SK-N-SH (cell line): ENCODE data around the gene ZNF607. TPM values are rescaled to one million over a fixed set of nuclear protein-coding genes. Genes with fewer than 3 reads are reported as not detected.

Experiments used
- CTCF ChIA-PET: fragments of 300-600, 350-600 bp; formaldehyde crosslinking; extraction: SDS; loops from one replicate; lab custom pipeline; 2021; lab: Yijun Ruan, JAX
- POLR2A ChIA-PET: fragments of 350-600 bp; sonication (Branson Sonifier 250); formaldehyde crosslinking; extraction: SDS; loops from one replicate; lab custom pipeline; 2020; ENCODE audit warnings: antibody characterized with exemption, inconsistent platforms; lab: Yijun Ruan, JAX
- DNase-seq: peaks from one replicate; pipeline ENCODE4 v3.0.0; 2012
- H2AFZ ChIP-seq: fragments of 200-600 bp; sonication (generic); 2 replicates; pipeline ENCODE4 v1.8.1; 2016; ENCODE audit warnings: antibody characterized with exemption, mild to moderate bottlenecking, low read depth
- H3F3A ChIP-seq: fragments of 200-600 bp; sonication (generic); replicated peaks from 2 replicates; pipeline ENCODE3; 2016; ENCODE audit warnings: antibody characterized with exemption, mild to moderate bottlenecking; ENCODE audit not compliant: insufficient read depth
- H3K27ac ChIP-seq, 2 experiments: fragments of 200-500 bp in 1 of 2; fragments of 200-600 bp in 1 of 2; sonication (Bioruptor generic) in 1 of 2; sonication (generic), shearing (Covaris generic) in 1 of 2; 2 replicates each; pipeline versions ENCODE4 v1.5.1 to v1.6.1; 2014 to 2016; ENCODE audit warnings: low read depth in 2 of 2, inconsistent platforms in 1 of 2, low read length in 1 of 2, mild to moderate bottlenecking in 1 of 2, mixed read lengths in 1 of 2
- H3K27me3 ChIP-seq: fragments of 200-600 bp; sonication (generic), shearing (Covaris generic); 2 replicates; pipeline ENCODE4 v1.6.1; 2016; ENCODE audit warnings: mixed run types; ENCODE audit not compliant: insufficient read depth
- H3K36me3 ChIP-seq, 2 experiments: fragments of 200-500 bp in 1 of 2; fragments of 200-600 bp in 1 of 2; sonication (Bioruptor generic) in 1 of 2; sonication (generic) in 1 of 2; replicated peaks in 1 of 2; 2 replicates each; pipeline versions ENCODE3 to v1.5.1; 2014 to 2016; ENCODE audit warnings: low read length in 1 of 2, mild to moderate bottlenecking in 1 of 2; ENCODE audit not compliant: insufficient read depth in 2 of 2, control insufficient read depth in 1 of 2
- H3K4me1 ChIP-seq, 2 experiments: fragments of 200-500 bp in 1 of 2; fragments of 200-600 bp in 1 of 2; sonication (Bioruptor generic) in 1 of 2; sonication (generic), shearing (Covaris generic) in 1 of 2; 2 replicates each; pipeline versions ENCODE4 v1.5.1 to v1.6.1; 2014 to 2016; ENCODE audit warnings: low read depth in 1 of 2, low read length in 1 of 2, mixed run types in 1 of 2; ENCODE audit not compliant: insufficient read depth in 2 of 2, control insufficient read depth in 1 of 2
- H3K4me2 ChIP-seq: fragments of 200-600 bp; sonication (generic), shearing (Covaris generic); 2 replicates; pipeline ENCODE4 v1.6.1; 2017; ENCODE audit warnings: mixed run types
- H3K4me3 ChIP-seq, 2 experiments: fragments of 200-500 bp in 1 of 2; fragments of 200-600 bp in 1 of 2; sonication (Bioruptor generic) in 1 of 2; sonication (generic), shearing (Covaris generic) in 1 of 2; 2 replicates each; pipeline versions ENCODE4 v1.5.1 to v1.8.1; 2014 to 2016; ENCODE audit warnings: low read depth in 2 of 2, inconsistent platforms in 1 of 2, low read length in 1 of 2, mild to moderate bottlenecking in 1 of 2, mixed read lengths in 1 of 2, moderate library complexity in 1 of 2
- H3K79me2 ChIP-seq: fragments of 200-600 bp; sonication (generic); 2 replicates; pipeline ENCODE4 v1.8.1; 2017; ENCODE audit warnings: mild to moderate bottlenecking; ENCODE audit not compliant: insufficient read depth
- H3K9ac ChIP-seq: fragments of 200-600 bp; sonication (generic); 2 replicates; pipeline ENCODE4 v1.6.1; 2017; ENCODE audit warnings: mixed run types
- H3K9me2 ChIP-seq: fragments of 200-600 bp; sonication (generic); 2 replicates; pipeline ENCODE4 v1.6.1; 2017; ENCODE audit warnings: mixed run types
- H3K9me3 ChIP-seq: fragments of 200-600 bp; sonication (generic); 2 replicates; pipeline ENCODE4 v1.6.1; 2017; ENCODE audit warnings: mixed run types, mild to moderate bottlenecking, moderate library complexity
- H4K20me1 ChIP-seq: fragments of 200-600 bp; sonication (generic); 2 replicates; pipeline ENCODE4 v1.6.1; 2017; ENCODE audit warnings: mild to moderate bottlenecking, mixed run types; ENCODE audit not compliant: insufficient read depth
- CHD2 ChIP-seq: fragments of 150-350 bp; IDR thresholded peaks from 2 replicates; pipeline ENCODE4 v1.6.1; 2018; ENCODE audit warnings: low read length; ENCODE audit not compliant: partially characterized antibody
- CTCF ChIP-seq: fragments of 200-600 bp; sonication (generic); IDR thresholded peaks from 2 replicates; pipeline ENCODE4 v1.6.1; 2017; ENCODE audit warnings: antibody characterized with exemption, mild to moderate bottlenecking, moderate library complexity
- FOXJ3 ChIP-seq: sonication (generic); formaldehyde crosslinking; IDR thresholded peaks from 2 replicates; pipeline ENCODE4 v1.5.1; 2020; ENCODE audit warnings: mild to moderate bottlenecking, missing genetic modification reagents
- GABPA ChIP-seq: IDR thresholded peaks from 2 replicates; pipeline ENCODE4 v1.4.0; 2012; ENCODE audit warnings: low read depth, mild to moderate bottlenecking
- PBX3 ChIP-seq: IDR thresholded peaks from 2 replicates; pipeline ENCODE4; 2012
- RAD21 ChIP-seq: IDR thresholded peaks from 2 replicates; pipeline ENCODE4 v1.6.1; 2012; ENCODE audit warnings: mild to moderate bottlenecking, low read length
- REST ChIP-seq: IDR thresholded peaks from 2 replicates; pipeline ENCODE4 v1.6.1; 2012; ENCODE audit warnings: mild to moderate bottlenecking, low read depth, low read length, moderate library complexity
- RFX5 ChIP-seq: IDR thresholded peaks from 2 replicates; pipeline ENCODE4 v1.6.1; 2012; ENCODE audit warnings: mild to moderate bottlenecking, improper control_type of control experiment, low read length
- WGBS: methylation state at CpG from one replicate; pipeline ENCODE4 v1.1.6; 2017; ENCODE audit warnings: low lambda C conversion rate; 5-methylcytosine and 5-hydroxymethylcytosine counted together
- polyA plus RNA-seq, 3 experiments: library from polyadenylated mRNA; depleted of rRNA; stranded (reverse); fragments of >200 nt; gene quantifications; 2 replicates each; pipeline ENCODE4 v1.2.3, GENCODE V29; 2012

Gene ZNF607
- polyA plus RNA-seq, 1 of the 3 experiments (the other 2 are of a cell fraction), result 2.0 TPM

GRCh38 chr19:37738371-37738770, 18.8 kb upstream of the ZNF607 start:
- no peak overlapping the region for H2AFZ ChIP-seq
- 81% methylated on average over 5 of the region's 5 CpGs for WGBS
- ChIA-PET POLR2A (no interaction called here), CTCF (no interaction called here)
- no peaks in the 10 kb centered on the region for H4K20me1 ChIP-seq
- no peaks in the 10 kb centered on the region for H3K79me2 ChIP-seq
- H3K4me3 ChIP-seq, result no peak overlapping the region
- DNase-seq, result no peak
- no peaks in the 10 kb centered on the region for H3K9me2 ChIP-seq
- no peak overlapping the region for H3K27ac ChIP-seq
- TF ChIP-seq CHD2, result no peak
- H3K36me3 ChIP-seq, result peaks cover 14 to 20% of the 10 kb centered on the region in 2 experiments
- H3K9ac ChIP-seq, result no peak overlapping the region
- no peak overlapping the region for H3K4me2 ChIP-seq
- H3K4me1 ChIP-seq, result no peaks in the 10 kb centered on the region
- no peaks in the 10 kb centered on the region for H3F3A ChIP-seq
- peaks cover 20% of the 10 kb centered on the region; the same call in 1 of the 2 replicates for H3K9me3 ChIP-seq
- no peaks in the 10 kb centered on the region for H3K27me3 ChIP-seq

GRCh38 chr19:37725181-37725580, 5.6 kb upstream of the ZNF607 start:
- CTCF ChIA-PET, result no interaction called here
- H3K27ac ChIP-seq, result no peak overlapping the region
- no peak for TF ChIP-seq REST
- TF ChIP-seq, all 33 proteins: peak for 0
- Histone ChIP-seq H3F3A (peaks cover 5% of the 10 kb centered on the region), H3K4me3 (no peak overlapping the region), H3K4me1 (no peaks in the 10 kb centered on the region), H3K9me2 (0 out of 2 replicates have a peak, but pooled peaks cover 3% of the 10 kb centered on the region), H3K9me3 (no peaks in the 10 kb centered on the region), H2AFZ (no peak overlapping the region), H3K79me2 (no peaks in the 10 kb centered on the region), H3K36me3 (no peaks in the 10 kb centered on the region), H3K9ac (no peak overlapping the region), H3K4me2 (no peak overlapping the region), H4K20me1 (no peaks in the 10 kb centered on the region), H3K27me3 (no peaks in the 10 kb centered on the region)
- WGBS, result 59% methylated on average over 2 of the region's 2 CpGs
- POLR2A ChIA-PET, result no interaction called here
- DNase-seq, result no peak

GRCh38 chr19:37719927-37720265, 335 bp upstream of the ZNF607 start:
- POLR2A ChIA-PET, result interaction anchor here (0.7 to 1.6 kb wide), 2 partner anchors 60 to 1115 kb away, joined by 3 to 6 read pairs; partner anchors contain the start of genes ZNF382 and ZNF573
- Histone ChIP-seq H3K79me2 (peaks cover 18% of the 10 kb centered on the region), H3K9me2 (0 out of 2 replicates have a peak, but pooled peaks cover 3% of the 10 kb centered on the region), H2AFZ (peak overlapping the region; percentile 99), H3K4me1 (peaks cover 7% of the 10 kb centered on the region in 2 experiments; a peak in 2 of 4 replicates), H3K27ac (peak overlapping the region in 1 of 2 experiments; percentile 7; a peak in 1 of 4 replicates), H3K9ac (no peak overlapping the region), H3K9me3 (no peaks in the 10 kb centered on the region), H3F3A (peaks cover 8% of the 10 kb centered on the region), H3K27me3 (no peaks in the 10 kb centered on the region), H4K20me1 (no peaks in the 10 kb centered on the region), H3K4me3 (peak overlapping the region; percentile 91 to 98), H3K36me3 (peaks cover 3 to 10% of the 10 kb centered on the region in 2 experiments), H3K4me2 (peak overlapping the region; percentile 96)
- no peak for DNase-seq
- no peak for TF ChIP-seq PBX3
- no peak for TF ChIP-seq FOXJ3 (CRISPR knock-in tag)
- TF ChIP-seq GABPA, result no peak
- no peak for TF ChIP-seq RAD21
- no peak for TF ChIP-seq RFX5
- peak; percentile 16 for TF ChIP-seq CTCF
- CTCF ChIA-PET, result interaction anchor here (1.0 to 1.5 kb wide), 4 partner anchors 12 to 179 kb away, joined by 3 to 6 read pairs (median 4); partner anchors contain the start of gene ZNF573
- 10% methylated on average over 8 of the region's 8 CpGs for WGBS
